Nephron (organoid): ENCODE results near the gene FOXO3.

ENCODE experiments used
- H3K27ac Mint-ChIP-seq, 3 experiments: 2 replicates each; pipeline ENCODE4 v1.8.0; 2020; ENCODE audit warnings: mixed read lengths in 3 of 3, mild to moderate bottlenecking in 2 of 3, moderate library complexity in 1 of 3
- H3K27me3 Mint-ChIP-seq: 2 replicates; pipeline ENCODE4 v1.8.0; 2021; ENCODE audit warnings: low read depth, mild to moderate bottlenecking, moderate library complexity, mixed read lengths
- H3K36me3 Mint-ChIP-seq: 2 replicates; pipeline ENCODE4 v1.8.0; 2020; ENCODE audit warnings: low read depth, mixed read lengths
- H3K4me1 Mint-ChIP-seq: 2 replicates; pipeline ENCODE4 v1.8.0; 2020; ENCODE audit warnings: mixed read lengths
- H3K4me3 Mint-ChIP-seq, 3 experiments: 2 replicates each; pipeline ENCODE4 v1.8.0; 2020; ENCODE audit warnings: mild to moderate bottlenecking in 3 of 3, mixed read lengths in 3 of 3, moderate library complexity in 2 of 3
- H3K9me3 Mint-ChIP-seq: 2 replicates; pipeline ENCODE4 v1.8.0; 2020; ENCODE audit warnings: mixed read lengths
- TF ChIP-seq, protein P1 (sequence below), 3 experiments: fragments of 200-600 bp; sonication (generic); IDR thresholded peaks; one replicate each; pipeline ENCODE4 v1.5.0; 2021; ENCODE audit warnings: antibody characterized with exemption in 3 of 3; ENCODE audit not compliant: unreplicated experiment in 3 of 3

Gene FOXO3

DNA sequence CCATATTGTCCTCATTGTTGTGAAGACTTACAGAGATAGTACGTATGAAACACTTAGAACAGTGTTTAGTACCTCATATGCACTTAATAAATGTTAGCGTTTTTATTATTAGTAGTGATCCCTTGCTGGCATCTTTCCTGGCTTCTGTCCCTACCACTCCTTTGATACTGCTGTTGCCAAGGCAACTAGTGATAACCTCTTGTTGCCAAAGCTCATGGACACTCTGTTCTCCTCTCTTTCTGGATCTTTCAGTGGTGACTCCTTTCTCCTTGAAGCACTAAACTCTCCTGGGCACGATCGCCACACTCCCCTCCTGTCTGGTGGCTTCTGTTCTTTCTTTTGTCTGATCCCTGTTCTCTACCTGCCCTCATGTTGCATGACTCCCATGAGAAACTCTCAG lies 83.5 kb downstream of the FOXO3 start:
- Mint-ChIP-seq H3K27ac (peak overlapping the region in 1 of 3 experiments; percentile 2), H3K27me3 (peaks cover 3% of the 10 kb centered on the region), H3K4me1 (peaks cover 23% of the 10 kb centered on the region), H3K4me3 (no peak overlapping the region), H3K36me3 (peaks cover 10% of the 10 kb centered on the region), H3K9me3 (no peaks in the 10 kb centered on the region)
- TF ChIP-seq, protein P1, sequence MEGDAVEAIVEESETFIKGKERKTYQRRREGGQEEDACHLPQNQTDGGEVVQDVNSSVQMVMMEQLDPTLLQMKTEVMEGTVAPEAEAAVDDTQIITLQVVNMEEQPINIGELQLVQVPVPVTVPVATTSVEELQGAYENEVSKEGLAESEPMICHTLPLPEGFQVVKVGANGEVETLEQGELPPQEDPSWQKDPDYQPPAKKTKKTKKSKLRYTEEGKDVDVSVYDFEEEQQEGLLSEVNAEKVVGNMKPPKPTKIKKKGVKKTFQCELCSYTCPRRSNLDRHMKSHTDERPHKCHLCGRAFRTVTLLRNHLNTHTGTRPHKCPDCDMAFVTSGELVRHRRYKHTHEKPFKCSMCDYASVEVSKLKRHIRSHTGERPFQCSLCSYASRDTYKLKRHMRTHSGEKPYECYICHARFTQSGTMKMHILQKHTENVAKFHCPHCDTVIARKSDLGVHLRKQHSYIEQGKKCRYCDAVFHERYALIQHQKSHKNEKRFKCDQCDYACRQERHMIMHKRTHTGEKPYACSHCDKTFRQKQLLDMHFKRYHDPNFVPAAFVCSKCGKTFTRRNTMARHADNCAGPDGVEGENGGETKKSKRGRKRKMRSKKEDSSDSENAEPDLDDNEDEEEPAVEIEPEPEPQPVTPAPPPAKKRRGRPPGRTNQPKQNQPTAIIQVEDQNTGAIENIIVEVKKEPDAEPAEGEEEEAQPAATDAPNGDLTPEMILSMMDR (IDR thresholded peaks at IDR 0.05; ENCODE audit: unreplicated experiment in 3 of 3): no peak

DNA sequence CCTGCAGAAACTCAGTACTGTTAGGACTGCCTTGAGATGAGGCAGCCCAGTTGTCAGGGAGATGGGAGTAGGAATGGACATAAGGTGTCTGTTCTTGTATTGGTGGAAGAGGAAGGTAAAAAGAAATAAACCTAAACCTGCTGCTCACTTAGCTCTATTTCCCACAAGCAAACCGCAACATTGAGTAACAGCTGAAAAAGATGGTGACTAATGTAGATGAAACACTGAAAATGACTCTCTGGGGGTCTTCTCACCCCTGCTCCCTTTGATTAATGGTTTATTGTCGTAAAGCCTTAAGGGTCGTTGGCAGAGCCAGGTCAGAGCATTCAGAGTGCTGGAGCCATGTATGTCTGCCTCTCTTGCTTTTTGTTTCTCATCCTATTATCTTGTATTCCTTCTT lies 87.5 kb downstream of the FOXO3 start:
- Mint-ChIP-seq H3K9me3 (no peaks in the 10 kb centered on the region), H3K4me3 (no peak overlapping the region), H3K27me3 (peaks cover 3% of the 10 kb centered on the region), H3K4me1 (peaks cover 60% of the 10 kb centered on the region), H3K27ac (no peak overlapping the region), H3K36me3 (peaks cover 10% of the 10 kb centered on the region)
- TF ChIP-seq, protein P1 (IDR thresholded peaks at IDR 0.05; ENCODE audit: unreplicated experiment in 3 of 3): no peak

DNA sequence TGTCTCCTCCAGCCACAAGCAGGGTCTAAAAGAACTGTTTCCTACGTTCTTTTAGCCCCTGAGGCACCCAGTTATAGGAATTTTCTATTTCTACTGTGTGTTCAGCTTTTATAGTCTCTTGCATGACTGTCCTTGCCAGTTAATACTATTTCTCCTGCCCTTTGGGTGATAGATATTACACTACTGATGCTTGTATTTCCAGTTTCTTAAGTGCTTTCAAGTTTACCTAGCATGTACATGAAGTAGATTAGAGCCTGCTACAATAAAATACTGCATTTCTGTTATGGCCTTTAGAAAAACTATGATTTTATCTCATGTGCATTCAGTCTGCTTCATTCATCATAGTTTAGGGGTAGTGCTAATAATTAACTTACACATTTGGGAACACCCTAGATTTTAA lies 89.6 kb downstream of the FOXO3 start:
- TF ChIP-seq, protein P1 (IDR thresholded peaks at IDR 0.05; ENCODE audit: unreplicated experiment in 3 of 3): no peak
- Mint-ChIP-seq H3K27me3 (no peaks in the 10 kb centered on the region), H3K27ac (peak overlapping the region; percentile 17 to 98 (median 91)), H3K9me3 (no peaks in the 10 kb centered on the region), H3K4me1 (peaks cover 82% of the 10 kb centered on the region), H3K4me3 (no peak overlapping the region), H3K36me3 (peaks cover 6% of the 10 kb centered on the region)

DNA sequence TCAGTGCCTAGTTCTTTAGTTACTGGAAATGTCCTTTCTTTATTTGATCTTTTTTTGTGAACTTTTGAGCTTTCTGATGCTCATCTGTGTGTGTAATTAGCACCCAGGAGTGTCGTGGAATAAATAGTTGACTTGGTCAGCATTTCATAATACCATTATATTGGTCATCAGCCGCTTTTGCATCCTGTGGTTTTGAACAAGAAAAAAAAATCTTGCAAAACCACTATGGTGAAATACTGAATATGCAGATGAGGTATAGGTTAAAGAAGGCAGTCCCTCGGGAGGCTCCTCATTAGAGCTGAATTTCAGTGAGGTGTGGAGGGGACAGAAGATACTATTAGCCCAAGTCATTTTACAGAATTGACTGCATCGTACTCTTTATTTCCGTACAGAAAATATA lies 90.1 kb downstream of the FOXO3 start:
- Mint-ChIP-seq H3K4me1 (peaks cover 86% of the 10 kb centered on the region), H3K9me3 (no peaks in the 10 kb centered on the region), H3K27ac (peak overlapping the region; percentile 17 to 98 (median 91)), H3K36me3 (peaks cover 6% of the 10 kb centered on the region), H3K4me3 (no peak overlapping the region), H3K27me3 (no peaks in the 10 kb centered on the region)
- TF ChIP-seq, protein P1 (IDR thresholded peaks at IDR 0.05; ENCODE audit: unreplicated experiment in 3 of 3): no peak

DNA sequence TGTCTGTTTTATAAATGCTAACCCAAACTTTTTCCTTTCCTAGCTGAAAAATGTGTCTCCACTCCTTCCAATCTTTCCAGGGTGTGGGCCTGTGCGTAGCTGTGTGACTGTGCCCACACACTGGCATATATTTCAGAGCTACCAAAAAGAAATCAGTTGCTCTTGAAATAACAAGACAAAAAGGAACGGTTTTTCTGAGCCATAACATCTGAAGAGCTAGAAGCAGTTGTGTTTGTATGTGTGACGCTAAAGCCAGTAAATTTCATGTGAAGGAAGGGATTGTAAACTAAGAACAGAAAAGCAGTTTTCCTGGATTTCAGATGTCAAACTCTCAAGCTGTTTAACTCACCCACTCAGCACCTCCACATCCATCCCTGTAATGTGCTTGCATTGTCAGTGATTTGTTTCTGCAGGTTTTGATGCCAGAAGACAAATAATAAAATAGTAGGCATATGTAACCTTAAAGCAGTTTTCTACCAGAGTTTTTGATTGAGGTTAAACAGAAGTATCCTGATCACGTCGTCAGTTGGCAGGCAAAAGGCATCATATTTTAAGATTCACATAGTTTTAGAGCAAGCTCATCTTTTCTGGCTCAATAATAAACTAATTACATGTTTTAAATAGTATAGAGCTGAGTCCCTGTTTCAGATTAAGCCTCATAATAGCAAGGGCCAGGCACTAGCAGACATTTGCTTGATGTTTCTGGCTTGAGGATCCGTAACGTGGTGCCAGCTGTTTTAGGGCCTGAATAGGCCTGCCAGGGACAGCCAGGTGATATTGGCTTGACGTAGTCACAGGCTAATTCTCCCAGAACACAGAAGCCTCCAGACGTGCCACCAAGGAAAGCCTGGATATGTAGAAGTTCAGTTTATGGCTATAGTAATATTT lies 90.9 kb downstream of the FOXO3 start:
- H3K4me1 Mint-ChIP-seq: peaks cover 87% of the 10 kb centered on the region
- no peak overlapping the region for H3K4me3 Mint-ChIP-seq
- H3K27me3 Mint-ChIP-seq: no peaks in the 10 kb centered on the region
- H3K36me3 Mint-ChIP-seq: peaks cover 6% of the 10 kb centered on the region
- H3K9me3 Mint-ChIP-seq: no peaks in the 10 kb centered on the region
- peak overlapping the region; percentile 67 to 98 (median 91) for H3K27ac Mint-ChIP-seq
- TF ChIP-seq, protein P1 (IDR thresholded peaks at IDR 0.05; ENCODE audit: unreplicated experiment in 3 of 3): no peak

DNA sequence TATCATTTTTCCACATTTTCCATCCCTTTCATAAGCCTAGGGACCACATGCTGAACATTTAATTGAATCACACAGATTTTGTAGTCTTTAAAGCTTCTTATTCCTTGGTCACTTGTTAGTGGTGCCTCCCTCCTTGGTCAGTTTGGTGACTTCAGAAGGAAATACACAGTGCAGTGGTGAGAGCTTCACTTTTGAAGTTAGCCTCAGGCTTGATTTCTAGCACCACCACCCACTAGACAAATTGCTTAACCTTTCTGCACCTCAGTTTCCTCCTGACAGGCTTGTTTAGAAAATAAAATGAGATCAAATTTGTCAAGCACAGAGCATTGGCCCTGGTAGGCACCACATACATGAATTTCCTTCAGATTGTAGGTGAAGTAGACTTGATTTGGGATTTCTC lies 91.7 kb downstream of the FOXO3 start:
- Mint-ChIP-seq H3K9me3 (no peaks in the 10 kb centered on the region), H3K4me3 (no peak overlapping the region)

More for the DNA sequence above, 91.7 kb downstream of the FOXO3 start:
- Mint-ChIP-seq H3K27me3 (no peaks in the 10 kb centered on the region), H3K27ac (peak overlapping the region in 2 of 3 experiments; percentile 91 to 98), H3K36me3 (peaks cover 6% of the 10 kb centered on the region), H3K4me1 (peaks cover 90% of the 10 kb centered on the region)
- TF ChIP-seq, protein P1 (IDR thresholded peaks at IDR 0.05; ENCODE audit: unreplicated experiment in 3 of 3): no peak
